Heart left ventricle (tissue), 13 donors: ENCODE data around the gene MRPL38.

Experiments
- CTCF ChIP-seq, 12 donors: fragments of 200-600 bp; sonication (generic) in 4 of 12; IDR thresholded peaks; one replicate each; pipeline versions ENCODE4 v1.5.0 to v1.8.0; 2018 to 2022; ENCODE audit warnings: antibody characterized with exemption in 12 of 12, mild to moderate bottlenecking in 5 of 12
- POLR2A ChIP-seq, 2 donors: fragments of 450-650 bp; IDR thresholded peaks; one replicate each; pipeline ENCODE4 v1.6.1; 2017; ENCODE audit warnings: antibody characterized with exemption in 2 of 2, mild to moderate bottlenecking in 2 of 2, moderate library complexity in 2 of 2
- donor health status: ischemic (EF 13 %, LVEDD 7.1; RV severe dilation, severe dysfunction).
- donor health status: DM: no; HTN: yes; CAD: no.
- donor health status: DM: no; HTN: no; CAD: no.
- donor health status: ischemic (EF 25% LVEDD 6.9; RV normal size, moderate dysfunction).
- donor health status: ischemic (EF 25% LVEDD 5.7; RV mildly dilated, moderate dysfunction).
- donor health status: ischemic (EF 35%, LVEDD 5.7; RV mildly dilated, moderate dysfunction).
- donor health status: nonischemic (EF 11% LVEDD 7.7; RV severe dilation, severe dysfunction).
- donor health status: DM: yes; HTN: yes; CAD: no.
- donor health status: PGD.
- donor health status: ischemic (EF 29% LVEDD 5.4; RV normal size, mild dysfunction).
- donor health status: nonischemic (EF 23%, LVEDD 6.1; RV moderate dilation, normal function).

DNA sequence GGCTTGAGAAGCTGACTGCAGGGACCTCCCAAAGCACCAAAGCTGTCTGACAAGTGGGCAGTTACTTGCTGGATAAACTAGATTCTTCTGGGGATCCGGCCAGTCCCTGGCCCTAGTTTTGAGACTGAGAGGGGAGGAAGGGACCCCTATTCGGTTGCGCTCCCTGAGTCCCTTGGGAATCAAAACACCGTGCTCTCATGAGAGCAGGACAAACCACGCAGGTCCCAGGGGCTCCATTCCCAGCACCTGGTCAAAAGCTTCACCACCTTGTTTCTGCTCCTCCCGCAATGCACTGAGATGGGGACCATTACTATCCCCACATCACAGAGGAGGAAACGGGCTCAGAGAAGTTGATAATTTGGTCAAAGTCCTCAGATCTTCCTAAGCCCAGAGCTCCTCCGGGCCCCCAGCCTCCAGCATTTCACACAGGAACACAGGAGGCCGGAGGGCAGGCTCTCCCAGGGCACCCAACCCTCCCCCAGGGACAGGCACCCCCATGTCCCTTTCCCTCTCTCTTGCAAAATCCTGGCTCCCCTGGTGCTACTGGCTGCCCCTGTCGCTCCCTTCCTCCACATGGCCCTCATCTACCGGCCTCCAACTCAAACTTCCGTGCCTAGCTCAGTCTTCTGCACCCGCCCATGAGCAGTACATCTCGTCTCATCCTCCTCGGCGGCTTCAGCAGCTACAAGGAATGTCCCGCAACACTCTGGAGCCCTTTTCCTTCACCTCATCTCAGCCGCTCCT, 11.2 kb downstream of the MRPL38 start:
- TF ChIP-seq POLR2A (IDR thresholded peaks at IDR 0.05): no peak
- no peak for TF ChIP-seq CTCF (IDR thresholded peaks at IDR 0.05)
